Astrocyte (in vitro differentiated cells and primary cell): ENCODE measurements around the gene STYXL2. TPM values are rescaled to one million over a fixed set of nuclear protein-coding genes. Genes with fewer than 3 reads are reported as not detected.

Experiments
- DNase-seq: peaks from one replicate; pipeline ENCODE4 v3.0.0-alpha.2; 2010; ENCODE audit warnings: low read depth
- FAIRE-seq: peaks from 2 replicates; lab custom pipeline; 2011; peaks lifted over from hg19 to GRCh38; lab: Jason Lieb, UNC
- H2AFZ ChIP-seq: 2 replicates; pipeline ENCODE4 v1.6.0; 2012; ENCODE audit warnings: low read depth, low read length, inconsistent platforms
- H3K27ac ChIP-seq: 2 replicates; pipeline ENCODE4 v1.5.1; 2011; ENCODE audit warnings: low read depth, low read length, inconsistent platforms
- H3K27me3 ChIP-seq: 2 replicates; pipeline ENCODE4 v1.6.0; 2011; ENCODE audit warnings: low read length, inconsistent platforms; ENCODE audit not compliant: insufficient read depth
- H3K36me3 ChIP-seq: 2 replicates; pipeline ENCODE4 v1.5.1; 2011; ENCODE audit warnings: low read length, inconsistent platforms; ENCODE audit not compliant: insufficient read depth
- H3K4me1 ChIP-seq: 2 replicates; pipeline ENCODE4 v1.5.1; 2011; ENCODE audit warnings: low read length, inconsistent platforms; ENCODE audit not compliant: insufficient read depth
- H3K4me2 ChIP-seq: 2 replicates; pipeline ENCODE4 v1.6.0; 2012; ENCODE audit warnings: low read length, inconsistent platforms
- H3K4me3 ChIP-seq: 2 replicates; pipeline ENCODE4 v1.5.1; 2011; ENCODE audit warnings: low read depth, mild to moderate bottlenecking, low read length, inconsistent platforms; ENCODE audit not compliant: insufficient read depth
- H3K79me2 ChIP-seq: 2 replicates; pipeline ENCODE4 v1.6.0; 2012; ENCODE audit warnings: mild to moderate bottlenecking, low read length, inconsistent platforms; ENCODE audit not compliant: insufficient read depth
- H3K9ac ChIP-seq: 2 replicates; pipeline ENCODE4 v1.6.0; 2012; ENCODE audit warnings: mild to moderate bottlenecking, low read length, inconsistent platforms
- H3K9me3 ChIP-seq: 2 replicates; pipeline ENCODE4 v1.5.1; 2012; ENCODE audit warnings: low read depth, mild to moderate bottlenecking, low read length, inconsistent platforms; ENCODE audit not compliant: insufficient read depth
- H4K20me1 ChIP-seq: 2 replicates; pipeline ENCODE4 v1.6.0; 2012; ENCODE audit warnings: low read length, inconsistent platforms; ENCODE audit not compliant: insufficient read depth
- H3K27ac Mint-ChIP-seq: one replicate; pipeline ENCODE4 v1.8.0; 2021; ENCODE audit warnings: mild to moderate bottlenecking, mixed read lengths; ENCODE audit not compliant: unreplicated experiment
- H3K27me3 Mint-ChIP-seq: one replicate; pipeline ENCODE4 v1.8.0; 2021; ENCODE audit warnings: low read depth, mixed read lengths; ENCODE audit not compliant: unreplicated experiment
- H3K36me3 Mint-ChIP-seq: one replicate; pipeline ENCODE4 v1.8.0; 2021; ENCODE audit warnings: low read depth, mixed read lengths; ENCODE audit not compliant: unreplicated experiment
- H3K4me1 Mint-ChIP-seq: one replicate; pipeline ENCODE4 v1.8.0; 2021; ENCODE audit warnings: low read depth, mixed read lengths; ENCODE audit not compliant: unreplicated experiment
- H3K4me3 Mint-ChIP-seq: one replicate; pipeline ENCODE4 v1.8.0; 2021; ENCODE audit warnings: mild to moderate bottlenecking, moderate library complexity, mixed read lengths; ENCODE audit not compliant: unreplicated experiment
- H3K9me3 Mint-ChIP-seq: one replicate; pipeline ENCODE4 v1.8.0; 2021; ENCODE audit warnings: mild to moderate bottlenecking, mixed read lengths; ENCODE audit not compliant: unreplicated experiment
- EZH2 ChIP-seq: IDR thresholded peaks from 2 replicates; pipeline ENCODE4 v1.6.1; 2012; ENCODE audit warnings: mild to moderate bottlenecking, low read length, inconsistent platforms; ENCODE audit not compliant: insufficient read depth
- total RNA-seq: library from RNA; stranded (reverse); gene quantifications from 2 replicates; pipeline ENCODE4 v1.2.1, GENCODE V29; 2021
- TF ChIP-seq, protein P1 (sequence below): IDR thresholded peaks from 2 replicates; pipeline ENCODE4 v1.5.1; 2011; ENCODE audit warnings: low read depth, mild to moderate bottlenecking, inconsistent platforms, low read length, moderate library complexity; ENCODE audit not compliant: insufficient read depth

STYXL2 gene
- total RNA-seq, 1 donor from 2014 or later, result 0.82 TPM

DNA sequence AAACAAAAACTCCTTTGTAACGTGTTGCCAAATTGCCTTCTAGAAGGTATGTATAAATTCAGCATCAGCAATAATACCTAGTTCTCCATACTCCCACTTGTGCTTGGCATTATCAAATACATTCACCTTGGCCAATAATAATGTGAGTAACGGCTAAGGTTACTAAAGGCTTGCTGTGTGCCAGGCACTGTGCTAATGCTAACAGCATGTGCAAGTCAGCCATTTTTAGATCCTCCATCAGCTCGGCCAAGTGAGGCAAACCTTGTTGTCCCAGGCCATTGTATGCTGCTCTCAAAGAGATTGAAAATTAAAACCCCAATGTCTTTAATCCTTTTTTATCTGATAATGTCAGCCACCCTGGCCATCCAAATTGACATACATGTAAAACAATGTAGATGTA, 48.1 kb downstream of the STYXL2 start:
- TF ChIP-seq EZH2, result no peak
- TF ChIP-seq, protein P1, sequence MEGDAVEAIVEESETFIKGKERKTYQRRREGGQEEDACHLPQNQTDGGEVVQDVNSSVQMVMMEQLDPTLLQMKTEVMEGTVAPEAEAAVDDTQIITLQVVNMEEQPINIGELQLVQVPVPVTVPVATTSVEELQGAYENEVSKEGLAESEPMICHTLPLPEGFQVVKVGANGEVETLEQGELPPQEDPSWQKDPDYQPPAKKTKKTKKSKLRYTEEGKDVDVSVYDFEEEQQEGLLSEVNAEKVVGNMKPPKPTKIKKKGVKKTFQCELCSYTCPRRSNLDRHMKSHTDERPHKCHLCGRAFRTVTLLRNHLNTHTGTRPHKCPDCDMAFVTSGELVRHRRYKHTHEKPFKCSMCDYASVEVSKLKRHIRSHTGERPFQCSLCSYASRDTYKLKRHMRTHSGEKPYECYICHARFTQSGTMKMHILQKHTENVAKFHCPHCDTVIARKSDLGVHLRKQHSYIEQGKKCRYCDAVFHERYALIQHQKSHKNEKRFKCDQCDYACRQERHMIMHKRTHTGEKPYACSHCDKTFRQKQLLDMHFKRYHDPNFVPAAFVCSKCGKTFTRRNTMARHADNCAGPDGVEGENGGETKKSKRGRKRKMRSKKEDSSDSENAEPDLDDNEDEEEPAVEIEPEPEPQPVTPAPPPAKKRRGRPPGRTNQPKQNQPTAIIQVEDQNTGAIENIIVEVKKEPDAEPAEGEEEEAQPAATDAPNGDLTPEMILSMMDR, result no peak
- H3K79me2 ChIP-seq, result no peaks in the 10 kb centered on the region
- no peaks in the 10 kb centered on the region for H3K4me1 ChIP-seq
- H3K27me3 Mint-ChIP-seq, result no peaks in the 10 kb centered on the region
- peaks cover 4% of the 10 kb centered on the region for H3K36me3 Mint-ChIP-seq
- no peak overlapping the region for H3K4me2 ChIP-seq
- H4K20me1 ChIP-seq, result no peaks in the 10 kb centered on the region
- H3K36me3 ChIP-seq, result no peaks in the 10 kb centered on the region
- peaks cover 17% of the 10 kb centered on the region for H3K4me1 Mint-ChIP-seq
- no peak for FAIRE-seq
- DNase-seq, result no peak
- H3K9me3 Mint-ChIP-seq, result peaks cover 8% of the 10 kb centered on the region
- H3K9ac ChIP-seq, result no peak overlapping the region
- H3K27ac ChIP-seq, result no peak overlapping the region
- no peaks in the 10 kb centered on the region for H3K27me3 ChIP-seq
- H3K4me3 ChIP-seq, result no peak overlapping the region
- no peak overlapping the region for H3K4me3 Mint-ChIP-seq
- no peak overlapping the region for H3K27ac Mint-ChIP-seq
- peaks cover under 1% of the 10 kb centered on the region for H3K9me3 ChIP-seq
- no peak overlapping the region for H2AFZ ChIP-seq

Other genes starting within 250 kb of the STYXL2 start
- gene TADA1, start 217.8 kb upstream of the STYXL2 start, total RNA-seq, result 9.3 and 9.9 TPM in 2 replicates
- 7.8 and 9.3 TPM in 2 replicates for gene ILDR2, start 118.5 kb upstream of the STYXL2 start, total RNA-seq
- 0.11 and 0.17 TPM in 2 replicates for gene MAEL, start 104.8 kb upstream of the STYXL2 start, total RNA-seq
- gene GPA33, start 3.7 kb upstream of the STYXL2 start, total RNA-seq, result 0.99 and 1.2 TPM in 2 replicates
- gene POU2F1, start 126.8 kb downstream of the STYXL2 start, total RNA-seq, result 21.5 and 21.7 TPM in 2 replicates